Measurements from ENCODE around the gene HGS. TPM values are rescaled to one million over a fixed set of nuclear protein-coding genes. Genes with fewer than 3 reads are reported as not detected.
A peak's percentile ranks its signal among the peaks of the same experiment; 100 is the strongest.

Gene HGS
- total RNA-seq, 1 experiment from 2014 or later, result 240 TPM

DNA sequence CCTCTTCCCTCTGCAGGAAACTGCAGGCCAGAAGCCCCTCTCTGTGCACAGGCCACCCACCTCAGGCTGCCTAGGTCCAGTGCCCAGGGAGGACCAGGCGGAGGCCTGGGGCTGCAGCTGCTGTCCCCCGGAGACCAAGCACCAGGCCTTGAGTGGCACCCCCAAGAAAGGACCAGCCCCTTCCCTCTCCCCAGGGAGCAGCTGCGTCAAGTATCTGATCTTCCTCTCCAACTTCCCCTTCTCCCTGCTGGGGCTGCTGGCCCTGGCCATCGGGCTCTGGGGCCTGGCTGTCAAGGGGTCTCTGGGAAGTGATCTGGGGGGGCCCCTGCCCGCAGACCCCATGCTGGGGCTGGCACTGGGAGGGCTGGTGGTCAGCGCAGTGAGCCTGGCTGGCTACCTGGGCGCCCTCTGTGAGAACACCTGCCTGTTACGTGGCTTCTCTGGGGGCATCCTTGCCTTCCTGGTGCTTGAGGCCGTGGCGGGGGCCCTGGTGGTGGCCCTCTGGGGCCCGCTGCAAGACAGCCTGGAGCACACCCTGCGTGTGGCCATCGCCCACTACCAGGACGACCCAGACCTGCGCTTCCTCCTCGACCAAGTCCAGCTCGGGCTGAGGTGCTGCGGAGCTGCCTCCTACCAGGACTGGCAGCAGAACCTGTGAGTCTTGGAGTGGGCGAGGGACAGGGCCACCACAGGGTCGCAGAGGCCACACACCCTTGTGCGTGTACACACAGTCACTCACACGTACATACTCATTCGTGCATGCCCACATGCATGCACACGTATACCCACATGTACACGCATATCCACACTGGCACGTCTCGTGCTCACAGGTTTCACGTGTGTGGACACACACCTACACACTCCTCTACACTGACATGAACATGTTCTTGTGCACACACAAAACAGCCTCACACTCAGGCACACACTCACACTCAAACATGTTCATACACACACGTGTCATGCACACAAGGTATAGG is 38.5 kb upstream of the HGS start:
- no TSS peak for BruUV-seq (replicated peaks)
- in situ Hi-C loops (cut with HindIII; ENCODE audit: low pct_unique_long_range_greater_than_20kb, low sequenced_read_pairs), result no loop called here

DNA sequence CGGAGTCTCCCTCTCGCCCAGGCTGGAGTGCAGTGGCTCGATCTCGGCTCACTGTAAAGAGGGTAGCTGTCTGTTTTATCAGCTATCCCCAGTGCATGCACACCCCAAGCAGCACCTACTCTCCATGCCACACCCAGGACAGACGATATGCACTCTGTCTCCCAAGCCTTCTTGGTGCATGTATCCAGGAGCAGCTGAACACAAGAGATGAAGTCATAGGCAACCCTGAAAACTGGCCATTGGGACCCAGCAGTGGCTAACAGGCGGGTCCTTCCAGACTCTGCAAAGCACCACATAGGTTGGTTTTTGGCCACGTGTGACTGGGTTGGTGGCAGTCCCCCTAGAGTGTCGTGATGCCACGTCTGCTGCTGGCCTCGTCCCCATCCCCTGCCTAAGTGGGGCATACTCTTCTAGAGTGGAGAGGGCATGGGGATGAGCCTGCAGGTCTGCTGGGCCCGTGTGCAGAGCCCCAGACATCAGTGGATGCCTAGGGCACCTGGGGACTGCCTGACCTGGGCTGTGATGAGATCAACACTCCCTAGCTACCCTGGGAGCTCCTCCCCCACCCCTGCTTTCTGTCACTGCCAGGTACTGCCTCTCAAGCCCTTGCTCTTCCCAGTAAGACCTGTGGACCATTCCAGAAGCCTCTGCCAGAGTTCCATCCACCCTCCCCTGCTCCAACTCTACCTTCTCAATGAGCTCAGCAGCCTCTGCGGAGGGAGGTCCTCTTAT is 36.8 kb upstream of the HGS start:
- POLR2A ChIA-PET, result no interaction called here
- no TSS peak for BruUV-seq (replicated peaks)

More for the DNA sequence above, 38.5 kb upstream of the HGS start:
- Histone ChIP-seq H3K4me3 (ENCODE audit: low read depth in 2 of 2, low read length in 2 of 2) (no peak overlapping the region), H3K9me3 (ENCODE audit: control insufficient read depth, insufficient read depth, low read depth, low read length) (no peaks in the 10 kb centered on the region), H3K4me1 (ENCODE audit: control insufficient read depth, insufficient read depth, low read length) (peaks cover 9% of the 10 kb centered on the region; the same call in 1 of the 2 replicates), H3K27ac (ENCODE audit: low read length) (no peak overlapping the region), H3K27me3 (ENCODE audit: control insufficient read depth, insufficient read depth, low read length) (no peaks in the 10 kb centered on the region), H3K36me3 (ENCODE audit: control insufficient read depth, insufficient read depth, low read length) (no peaks in the 10 kb centered on the region)
- ChIA-PET POLR2A (no interaction called here), CTCF (no interaction called here)
- intact Hi-C loops (cut with micrococcal nuclease; ENCODE audit: unreplicated experiment), result no loop called here
- ATAC-seq, result 0 out of 2 replicates have a peak, but pooled peaks have one; percentile 8
- TF ChIP-seq SIN3A (IDR thresholded peaks at IDR 0.05; ENCODE audit: borderline replicate concordance, insufficient read depth, low read depth, low read length) (no peak), POLR2AphosphoS5 (IDR thresholded peaks at IDR 0.05; ENCODE audit: low read depth, low read length) (no peak), TCF7L2 (IDR thresholded peaks at IDR 0.05; ENCODE audit: low read depth, low read length) (no peak)
- TF ChIP-seq, protein P1, sequence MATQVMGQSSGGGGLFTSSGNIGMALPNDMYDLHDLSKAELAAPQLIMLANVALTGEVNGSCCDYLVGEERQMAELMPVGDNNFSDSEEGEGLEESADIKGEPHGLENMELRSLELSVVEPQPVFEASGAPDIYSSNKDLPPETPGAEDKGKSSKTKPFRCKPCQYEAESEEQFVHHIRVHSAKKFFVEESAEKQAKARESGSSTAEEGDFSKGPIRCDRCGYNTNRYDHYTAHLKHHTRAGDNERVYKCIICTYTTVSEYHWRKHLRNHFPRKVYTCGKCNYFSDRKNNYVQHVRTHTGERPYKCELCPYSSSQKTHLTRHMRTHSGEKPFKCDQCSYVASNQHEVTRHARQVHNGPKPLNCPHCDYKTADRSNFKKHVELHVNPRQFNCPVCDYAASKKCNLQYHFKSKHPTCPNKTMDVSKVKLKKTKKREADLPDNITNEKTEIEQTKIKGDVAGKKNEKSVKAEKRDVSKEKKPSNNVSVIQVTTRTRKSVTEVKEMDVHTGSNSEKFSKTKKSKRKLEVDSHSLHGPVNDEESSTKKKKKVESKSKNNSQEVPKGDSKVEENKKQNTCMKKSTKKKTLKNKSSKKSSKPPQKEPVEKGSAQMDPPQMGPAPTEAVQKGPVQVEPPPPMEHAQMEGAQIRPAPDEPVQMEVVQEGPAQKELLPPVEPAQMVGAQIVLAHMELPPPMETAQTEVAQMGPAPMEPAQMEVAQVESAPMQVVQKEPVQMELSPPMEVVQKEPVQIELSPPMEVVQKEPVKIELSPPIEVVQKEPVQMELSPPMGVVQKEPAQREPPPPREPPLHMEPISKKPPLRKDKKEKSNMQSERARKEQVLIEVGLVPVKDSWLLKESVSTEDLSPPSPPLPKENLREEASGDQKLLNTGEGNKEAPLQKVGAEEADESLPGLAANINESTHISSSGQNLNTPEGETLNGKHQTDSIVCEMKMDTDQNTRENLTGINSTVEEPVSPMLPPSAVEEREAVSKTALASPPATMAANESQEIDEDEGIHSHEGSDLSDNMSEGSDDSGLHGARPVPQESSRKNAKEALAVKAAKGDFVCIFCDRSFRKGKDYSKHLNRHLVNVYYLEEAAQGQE (IDR thresholded peaks at IDR 0.05; ENCODE audit: insufficient read depth in 1 of 2, low read depth in 2 of 2, low read length in 1 of 2), result no peak
- TF ChIP-seq, protein P2, sequence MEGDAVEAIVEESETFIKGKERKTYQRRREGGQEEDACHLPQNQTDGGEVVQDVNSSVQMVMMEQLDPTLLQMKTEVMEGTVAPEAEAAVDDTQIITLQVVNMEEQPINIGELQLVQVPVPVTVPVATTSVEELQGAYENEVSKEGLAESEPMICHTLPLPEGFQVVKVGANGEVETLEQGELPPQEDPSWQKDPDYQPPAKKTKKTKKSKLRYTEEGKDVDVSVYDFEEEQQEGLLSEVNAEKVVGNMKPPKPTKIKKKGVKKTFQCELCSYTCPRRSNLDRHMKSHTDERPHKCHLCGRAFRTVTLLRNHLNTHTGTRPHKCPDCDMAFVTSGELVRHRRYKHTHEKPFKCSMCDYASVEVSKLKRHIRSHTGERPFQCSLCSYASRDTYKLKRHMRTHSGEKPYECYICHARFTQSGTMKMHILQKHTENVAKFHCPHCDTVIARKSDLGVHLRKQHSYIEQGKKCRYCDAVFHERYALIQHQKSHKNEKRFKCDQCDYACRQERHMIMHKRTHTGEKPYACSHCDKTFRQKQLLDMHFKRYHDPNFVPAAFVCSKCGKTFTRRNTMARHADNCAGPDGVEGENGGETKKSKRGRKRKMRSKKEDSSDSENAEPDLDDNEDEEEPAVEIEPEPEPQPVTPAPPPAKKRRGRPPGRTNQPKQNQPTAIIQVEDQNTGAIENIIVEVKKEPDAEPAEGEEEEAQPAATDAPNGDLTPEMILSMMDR (IDR thresholded peaks at IDR 0.05), result no peak
- no peak for DNase-seq (ENCODE audit: low read depth, low spot score)

More for the DNA sequence above, 36.8 kb upstream of the HGS start:
- TF ChIP-seq POLR2AphosphoS5 (IDR thresholded peaks at IDR 0.05; ENCODE audit: low read depth, low read length) (no peak), TCF7L2 (IDR thresholded peaks at IDR 0.05; ENCODE audit: low read depth, low read length) (no peak)
- ATAC-seq (no peak), DNase-seq (ENCODE audit: low read depth, low spot score) (no peak)
- H3K27ac ChIP-seq (ENCODE audit: low read length), result no peak overlapping the region
- in situ Hi-C loops (cut with HindIII; ENCODE audit: low pct_unique_long_range_greater_than_20kb, low sequenced_read_pairs), result no loop called here
- intact Hi-C loops (cut with micrococcal nuclease; ENCODE audit: unreplicated experiment), result no loop called here
- no peaks in the 10 kb centered on the region for H3K36me3 ChIP-seq (ENCODE audit: control insufficient read depth, insufficient read depth, low read length)
- CTCF ChIA-PET, result no interaction called here
- H3K9me3 ChIP-seq (ENCODE audit: control insufficient read depth, insufficient read depth, low read depth, low read length), result no peaks in the 10 kb centered on the region
- no peaks in the 10 kb centered on the region for H3K27me3 ChIP-seq (ENCODE audit: control insufficient read depth, insufficient read depth, low read length)
- H3K4me3 ChIP-seq (ENCODE audit: low read depth in 2 of 2, low read length in 2 of 2), result no peak overlapping the region
- peaks cover 13% of the 10 kb centered on the region for H3K4me1 ChIP-seq (ENCODE audit: control insufficient read depth, insufficient read depth, low read length)

All from Panc1 (cell line).